ENCODE results near the gene PAN3. TPM values are rescaled to one million over a fixed set of nuclear protein-coding genes. Genes with fewer than 3 reads are reported as not detected.
"Not testable (repeated sequence)": the region's sequence is repeated elsewhere in the genome, so short reads cannot be mapped to it uniquely, and the experiment has no call there.

Gene PAN3
- total RNA-seq, 2 experiments from 2014 or later, result 30.9 to 32.9 TPM

DNA sequence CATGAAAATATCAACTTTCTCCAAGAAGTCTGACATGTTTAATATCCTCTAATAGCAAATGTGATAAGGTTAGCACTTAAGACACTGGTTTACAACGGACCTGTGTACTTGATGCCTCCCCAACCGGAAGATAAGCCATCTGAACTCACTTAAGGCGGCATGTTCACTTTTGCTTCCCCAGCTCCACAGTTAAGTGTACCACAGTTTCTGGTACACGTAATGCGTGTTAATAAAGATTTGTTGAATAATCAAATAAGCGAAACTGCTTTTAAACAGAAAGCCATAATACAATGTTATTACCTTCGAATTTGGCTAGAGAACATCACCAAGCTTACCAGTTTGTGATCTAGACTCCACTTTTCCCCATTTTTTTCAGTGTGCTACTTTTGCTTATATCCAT is 1.4 kb upstream of the PAN3 start:
- Mint-ChIP-seq H3K36me3 (ENCODE audit: low read depth) (peaks cover 9% of the 10 kb centered on the region), H3K4me3 (peak overlapping the region; percentile 91), H3K4me1 (ENCODE audit: low read depth) (peaks cover 22% of the 10 kb centered on the region), H3K27ac (peak overlapping the region; percentile 97), H3K9me3 (no peaks in the 10 kb centered on the region), H3K27me3 (no peaks in the 10 kb centered on the region)
- TF ChIP-seq, protein P1, sequence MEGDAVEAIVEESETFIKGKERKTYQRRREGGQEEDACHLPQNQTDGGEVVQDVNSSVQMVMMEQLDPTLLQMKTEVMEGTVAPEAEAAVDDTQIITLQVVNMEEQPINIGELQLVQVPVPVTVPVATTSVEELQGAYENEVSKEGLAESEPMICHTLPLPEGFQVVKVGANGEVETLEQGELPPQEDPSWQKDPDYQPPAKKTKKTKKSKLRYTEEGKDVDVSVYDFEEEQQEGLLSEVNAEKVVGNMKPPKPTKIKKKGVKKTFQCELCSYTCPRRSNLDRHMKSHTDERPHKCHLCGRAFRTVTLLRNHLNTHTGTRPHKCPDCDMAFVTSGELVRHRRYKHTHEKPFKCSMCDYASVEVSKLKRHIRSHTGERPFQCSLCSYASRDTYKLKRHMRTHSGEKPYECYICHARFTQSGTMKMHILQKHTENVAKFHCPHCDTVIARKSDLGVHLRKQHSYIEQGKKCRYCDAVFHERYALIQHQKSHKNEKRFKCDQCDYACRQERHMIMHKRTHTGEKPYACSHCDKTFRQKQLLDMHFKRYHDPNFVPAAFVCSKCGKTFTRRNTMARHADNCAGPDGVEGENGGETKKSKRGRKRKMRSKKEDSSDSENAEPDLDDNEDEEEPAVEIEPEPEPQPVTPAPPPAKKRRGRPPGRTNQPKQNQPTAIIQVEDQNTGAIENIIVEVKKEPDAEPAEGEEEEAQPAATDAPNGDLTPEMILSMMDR (IDR thresholded peaks at IDR 0.05), result no peak
- ChIA-PET POLR2A (interaction anchor here (1.0 kb wide), 1 partner anchor 712 kb away, joined by 3 read pairs; the partner anchor contains the start of gene GTF3A), CTCF (interaction anchor here (0.6 kb wide), 1 partner anchor 64 kb away, joined by 3 read pairs; no protein-coding TSS in a partner anchor)
- no peak for ATAC-seq
- intact Hi-C loops (cut with micrococcal nuclease), result loop anchor here (5.0 kb wide), 1 partner anchor 140 kb away; no protein-coding TSS in a partner anchor
- DNase-seq, result peak; percentile 30

DNA sequence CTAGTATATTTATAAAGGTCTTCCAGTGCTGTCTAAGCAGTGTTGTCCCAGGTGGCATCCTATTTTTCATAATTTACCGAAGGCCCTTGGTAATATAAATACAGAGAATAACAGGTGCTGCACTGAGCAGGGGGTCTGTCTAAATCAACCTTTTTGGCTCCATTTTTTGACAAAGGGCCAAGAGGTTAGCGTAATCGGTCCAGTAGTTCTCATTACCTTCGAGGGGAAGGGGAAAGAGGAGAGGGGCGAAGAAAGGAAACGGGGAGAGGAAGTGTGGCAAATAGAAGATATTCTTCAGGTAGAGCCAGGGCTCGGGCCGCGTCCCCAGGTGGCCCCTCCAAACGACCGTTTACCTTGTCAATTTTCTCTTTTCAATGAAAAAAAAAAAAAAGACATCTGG is 749 bp upstream of the PAN3 start:
- peak overlapping the region; percentile 91 for H3K4me3 Mint-ChIP-seq
- ATAC-seq, result no peak

DNA sequence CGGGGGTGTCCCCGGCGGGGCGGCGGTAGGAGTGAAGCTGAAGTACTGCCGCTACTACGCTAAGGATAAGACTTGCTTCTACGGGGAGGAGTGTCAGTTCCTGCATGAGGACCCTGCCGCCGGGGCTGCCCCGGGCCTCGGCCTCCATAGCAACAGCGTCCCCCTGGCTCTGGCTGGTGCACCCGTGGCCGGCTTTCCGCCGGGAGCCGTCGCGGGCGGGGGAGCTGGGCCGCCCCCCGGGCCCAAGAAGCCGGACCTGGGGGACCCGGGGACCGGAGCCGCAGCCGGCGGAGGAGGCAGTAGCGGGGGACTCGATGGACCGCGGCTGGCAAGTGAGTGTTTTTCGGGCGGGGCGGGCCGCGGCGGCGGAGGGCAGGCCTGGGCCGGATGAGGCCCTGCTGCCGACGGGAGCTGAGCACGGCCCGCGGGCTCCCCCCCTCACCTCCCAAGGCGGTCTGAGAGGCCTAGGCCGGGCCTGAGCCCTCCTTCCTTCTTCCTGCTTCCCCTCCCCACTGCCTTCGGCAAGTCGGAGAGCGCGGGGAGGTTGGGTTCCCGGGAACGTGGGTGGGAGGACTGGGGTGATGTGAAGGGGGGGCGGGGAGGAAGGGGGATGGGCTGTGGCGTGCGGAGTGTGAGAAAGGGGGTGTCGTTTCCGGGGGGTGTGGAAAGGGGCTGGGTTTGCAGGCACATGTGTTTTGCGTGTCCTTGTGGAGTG is 568 bp downstream of the PAN3 start:
- peak; percentile 77 for ATAC-seq
- POLR2A ChIA-PET, result interaction anchor here (0.7 to 1.6 kb wide), 5 partner anchors 9 to 519 kb away, joined by 3 to 5 read pairs (median 3); no protein-coding TSS in a partner anchor
- CTCF ChIA-PET, result interaction anchor here (1.0 to 1.2 kb wide), 2 partner anchors 22 to 520 kb away, joined by 3 read pairs; partner anchors contain the start of gene POMP

More for the DNA sequence above, 749 bp upstream of the PAN3 start:
- CTCF ChIA-PET, result interaction anchor here (0.7 kb wide), 1 partner anchor 317 kb away, joined by 4 read pairs; no protein-coding TSS in a partner anchor
- POLR2A ChIA-PET, result no interaction called here
- H3K27me3 Mint-ChIP-seq, result no peaks in the 10 kb centered on the region
- no peaks in the 10 kb centered on the region for H3K9me3 Mint-ChIP-seq
- TF ChIP-seq, protein P1 (IDR thresholded peaks at IDR 0.05), result no peak
- intact Hi-C loops (cut with micrococcal nuclease), result loop anchor here (5.0 kb wide), 1 partner anchor 140 kb away; no protein-coding TSS in a partner anchor
- H3K27ac Mint-ChIP-seq, result peak overlapping the region; percentile 97
- H3K4me1 Mint-ChIP-seq (ENCODE audit: low read depth), result peaks cover 29% of the 10 kb centered on the region
- no peak for DNase-seq
- peaks cover 9% of the 10 kb centered on the region for H3K36me3 Mint-ChIP-seq (ENCODE audit: low read depth)

DNA sequence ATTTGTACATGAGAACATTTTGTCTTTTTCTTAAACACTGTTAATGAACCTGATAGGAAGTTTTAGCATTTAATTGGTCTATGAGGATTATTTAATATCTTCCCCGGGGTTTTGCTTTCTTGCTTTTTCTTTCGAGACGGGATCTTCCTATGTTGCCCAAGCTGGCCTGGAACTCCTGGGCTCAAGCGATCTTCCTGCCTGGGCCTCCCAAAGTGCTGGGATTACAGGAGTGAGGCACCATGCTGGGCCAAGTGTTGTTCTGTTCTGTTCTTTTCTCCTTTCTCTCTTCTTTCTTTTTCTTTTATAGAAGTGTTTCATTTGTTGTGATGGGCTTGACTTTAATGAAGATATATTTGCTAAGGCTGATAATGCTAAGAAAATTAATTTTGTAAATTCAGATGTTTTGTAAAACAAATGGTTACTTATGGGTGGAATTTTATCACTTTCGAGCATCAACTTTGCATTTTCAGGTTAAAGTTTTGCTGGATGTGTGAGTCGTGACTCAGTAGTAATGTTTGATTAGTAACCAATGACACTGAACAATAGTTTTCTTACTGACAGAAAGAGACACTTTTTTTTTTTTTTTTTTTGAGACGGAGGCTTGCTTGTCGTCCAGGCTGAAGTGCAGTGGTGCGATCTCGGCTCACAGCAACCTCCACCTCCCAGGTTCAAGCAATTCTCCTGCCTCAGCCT is 2.2 kb downstream of the PAN3 start:
- ATAC-seq, result no peak
- Mint-ChIP-seq H3K4me1 (ENCODE audit: low read depth) (peaks cover 43% of the 10 kb centered on the region), H3K27ac (peak overlapping the region; percentile 87), H3K4me3 (peak overlapping the region; percentile 91), H3K9me3 (no peaks in the 10 kb centered on the region), H3K36me3 (ENCODE audit: low read depth) (peaks cover 14% of the 10 kb centered on the region), H3K27me3 (no peaks in the 10 kb centered on the region)
- intact Hi-C loops (cut with micrococcal nuclease), result no loop called here
- ChIA-PET POLR2A (interaction anchor here (0.7 to 1.6 kb wide), 2 partner anchors 13 to 95 kb away, joined by 3 to 5 read pairs; no protein-coding TSS in a partner anchor), CTCF (interaction anchor here (1.6 kb wide), 1 partner anchor 13 kb away, joined by 3 read pairs; no protein-coding TSS in a partner anchor)
- TF ChIP-seq, protein P1 (IDR thresholded peaks at IDR 0.05), result no peak
- no peak for DNase-seq

More for the DNA sequence above, 568 bp downstream of the PAN3 start:
- H3K27ac Mint-ChIP-seq, result peak overlapping the region; percentile 87
- H3K4me1 Mint-ChIP-seq (ENCODE audit: low read depth), result peaks cover 41% of the 10 kb centered on the region
- intact Hi-C loops (cut with micrococcal nuclease), result loop anchor here (5.0 kb wide), 1 partner anchor 138 kb away; no protein-coding TSS in a partner anchor
- H3K27me3 Mint-ChIP-seq, result no peaks in the 10 kb centered on the region
- peak; percentile 96 for DNase-seq
- H3K9me3 Mint-ChIP-seq, result no peaks in the 10 kb centered on the region
- H3K36me3 Mint-ChIP-seq (ENCODE audit: low read depth), result peaks cover 11% of the 10 kb centered on the region
- TF ChIP-seq, protein P1 (IDR thresholded peaks at IDR 0.05), result no peak
- H3K4me3 Mint-ChIP-seq, result peak overlapping the region; percentile 91

DNA sequence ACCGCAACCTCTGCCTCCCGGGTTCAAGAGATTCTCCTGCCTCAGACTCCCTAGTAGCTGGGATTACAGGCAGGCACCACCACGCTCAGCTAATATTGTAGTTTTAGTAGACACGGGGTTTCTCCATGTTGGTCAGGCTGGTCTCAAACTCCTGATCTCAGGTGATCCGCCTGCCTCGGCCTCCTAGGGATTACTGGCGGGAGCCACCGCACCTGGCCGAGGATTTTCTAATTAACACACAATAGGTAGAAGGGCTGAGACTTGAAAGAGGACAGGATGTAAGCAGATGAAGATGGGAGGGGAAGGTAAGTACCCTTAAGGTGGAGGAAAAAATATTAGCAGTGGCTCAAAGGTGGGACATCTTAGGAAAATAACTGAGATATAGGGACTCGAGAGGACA is 3.2 kb downstream of the PAN3 start:
- POLR2A ChIA-PET; ATAC-seq; H3K27me3 Mint-ChIP-seq; intact Hi-C loops (cut with micrococcal nuclease); DNase-seq; H3K9me3 Mint-ChIP-seq: not testable (repeated sequence)
- H3K4me3 Mint-ChIP-seq, result peak overlapping the region; percentile 44
- peaks cover 13% of the 10 kb centered on the region for H3K36me3 Mint-ChIP-seq (ENCODE audit: low read depth)
- H3K27ac Mint-ChIP-seq, result peak overlapping the region; percentile 14
- peaks cover 45% of the 10 kb centered on the region for H3K4me1 Mint-ChIP-seq (ENCODE audit: low read depth)
- CTCF ChIA-PET, result interaction anchor here (0.8 kb wide), 1 partner anchor 105 kb away, joined by 3 read pairs; no protein-coding TSS in a partner anchor

Data from activated CD8-positive, alpha-beta T cell treated with anti-CD3 and anti-CD28 coated beads for 36 hours (primary cell).